ENCODE data around the gene PFDN6. TPM values are rescaled to one million over a fixed set of nuclear protein-coding genes. Genes with fewer than 3 reads are reported as not detected.
"Not testable (repeated sequence)": the region's sequence is repeated elsewhere in the genome, so short reads cannot be mapped to it uniquely, and the experiment has no call there.

PFDN6 gene
- total RNA-seq, 1 experiment from 2014 or later = 85.0 TPM

- no peak for DNase-seq (ENCODE audit: low spot score)
Observed at GRCh38 chr6:33273924-33274902, 15.2 kb upstream of the PFDN6 start.

GRCh38 chr6:33275795-33276580 lies 13.4 kb upstream of the PFDN6 start:
- DNase-seq (ENCODE audit: low spot score) = not testable (repeated sequence)

DNA sequence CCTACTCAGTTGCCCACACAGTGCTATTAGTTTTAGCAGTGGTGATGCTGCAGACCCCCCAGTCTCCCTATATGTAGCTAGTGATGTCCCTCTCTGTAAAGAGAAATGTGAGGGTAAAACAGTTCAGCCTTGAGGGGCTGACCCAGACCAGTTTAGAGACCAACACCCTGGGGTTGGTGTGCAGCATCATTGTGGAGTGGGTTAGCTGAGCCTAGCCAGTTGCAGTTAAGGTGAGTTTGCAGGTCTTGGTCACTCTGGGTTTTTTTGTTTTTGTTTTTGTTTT lies 12.9 kb upstream of the PFDN6 start:
- DNase-seq (ENCODE audit: low spot score) = no peak

GRCh38 chr6:33276864-33277662 lies 12.3 kb upstream of the PFDN6 start, which contains the start of gene B3GALT4:
Gene B3GALT4, plus strand, starts transcription at chr6:33277123. Its CDS starts 297 bp downstream, at chr6:33277420.
- DNase-seq (ENCODE audit: low spot score) = no peak

DNA sequence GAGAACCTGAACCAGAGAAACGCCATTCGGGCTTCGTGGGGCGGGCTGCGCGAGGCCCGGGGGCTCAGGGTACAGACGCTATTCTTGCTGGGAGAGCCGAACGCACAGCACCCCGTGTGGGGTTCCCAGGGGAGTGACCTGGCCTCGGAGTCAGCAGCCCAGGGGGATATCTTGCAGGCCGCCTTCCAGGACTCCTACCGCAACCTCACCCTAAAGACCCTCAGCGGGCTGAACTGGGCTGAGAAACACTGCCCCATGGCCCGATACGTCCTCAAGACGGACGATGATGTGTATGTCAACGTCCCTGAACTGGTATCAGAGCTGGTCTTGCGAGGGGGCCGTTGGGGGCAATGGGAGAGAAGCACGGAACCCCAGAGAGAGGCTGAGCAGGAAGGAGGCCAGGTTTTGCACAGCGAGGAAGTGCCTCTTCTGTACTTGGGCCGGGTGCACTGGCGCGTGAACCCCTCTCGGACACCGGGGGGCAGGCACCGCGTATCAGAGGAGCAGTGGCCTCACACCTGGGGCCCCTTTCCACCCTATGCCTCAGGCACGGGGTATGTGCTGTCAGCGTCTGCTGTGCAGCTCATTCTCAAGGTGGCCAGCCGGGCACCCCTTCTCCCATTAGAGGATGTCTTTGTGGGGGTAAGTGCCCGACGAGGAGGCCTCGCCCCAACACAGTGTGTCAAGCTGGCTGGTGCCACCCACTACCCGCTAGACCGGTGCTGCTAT lies 11.6 kb upstream of the PFDN6 start:
- no peak for DNase-seq (ENCODE audit: low spot score)

GRCh38 chr6:33278392-33278741 lies 11.0 kb upstream of the PFDN6 start:
- no peak for DNase-seq (ENCODE audit: low spot score)

GRCh38 chr6:33278810-33279209 lies 10.6 kb upstream of the PFDN6 start:
- DNase-seq (ENCODE audit: low spot score) = no peak

GRCh38 chr6:33279257-33279695 lies 10.1 kb upstream of the PFDN6 start:
- no peak for DNase-seq (ENCODE audit: low spot score)

- peak; percentile 73 for DNase-seq (ENCODE audit: low spot score)
Observed at GRCh38 chr6:33279971-33280511, 9.4 kb upstream of the PFDN6 start.

DNA sequence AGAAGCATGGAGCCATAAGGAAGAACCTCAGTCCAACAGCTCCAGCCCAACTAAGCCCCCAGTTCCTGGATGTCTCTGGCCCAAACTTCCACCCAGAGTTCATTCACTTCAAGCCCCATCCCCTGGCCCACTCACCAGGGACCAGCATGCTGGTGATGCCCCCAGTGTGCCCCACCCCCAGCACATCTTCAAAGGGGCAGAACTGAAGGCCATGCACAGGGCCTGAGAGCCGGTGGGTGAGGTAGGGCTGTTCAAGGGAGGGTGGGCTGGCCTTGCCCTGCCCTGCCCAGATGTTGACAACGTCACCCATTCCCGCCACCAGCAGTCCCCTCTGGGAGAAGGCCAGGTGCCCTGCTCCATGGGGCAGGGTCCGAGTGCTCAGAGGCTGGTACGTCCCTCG lies 8.9 kb upstream of the PFDN6 start:
- DNase-seq (ENCODE audit: low spot score) = no peak

DNA sequence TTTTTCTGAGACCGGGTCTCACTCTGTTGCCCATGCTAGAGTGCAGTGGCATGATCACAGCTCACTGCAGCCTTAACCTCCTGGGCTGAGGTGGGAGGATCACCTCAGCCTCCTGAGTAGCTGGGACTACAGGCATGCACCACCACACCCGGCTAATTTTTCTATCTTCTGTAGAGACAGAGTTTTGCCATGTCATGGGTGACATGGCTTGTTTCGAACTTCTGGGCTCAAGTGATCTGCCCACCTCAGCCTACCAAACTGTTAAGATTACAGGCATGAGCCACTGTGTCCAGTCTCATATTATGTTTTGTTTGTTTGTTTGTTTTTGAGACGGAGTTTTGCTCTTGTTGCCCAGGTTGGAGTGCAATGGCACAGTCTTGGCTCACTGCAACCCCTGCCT lies 4.2 kb upstream of the PFDN6 start:
- not testable (repeated sequence) for DNase-seq (ENCODE audit: low spot score)

- DNase-seq (ENCODE audit: low spot score) = no peak
Observed at GRCh38 chr6:33286946-33287914, 2.2 kb upstream of the PFDN6 start.

DNA sequence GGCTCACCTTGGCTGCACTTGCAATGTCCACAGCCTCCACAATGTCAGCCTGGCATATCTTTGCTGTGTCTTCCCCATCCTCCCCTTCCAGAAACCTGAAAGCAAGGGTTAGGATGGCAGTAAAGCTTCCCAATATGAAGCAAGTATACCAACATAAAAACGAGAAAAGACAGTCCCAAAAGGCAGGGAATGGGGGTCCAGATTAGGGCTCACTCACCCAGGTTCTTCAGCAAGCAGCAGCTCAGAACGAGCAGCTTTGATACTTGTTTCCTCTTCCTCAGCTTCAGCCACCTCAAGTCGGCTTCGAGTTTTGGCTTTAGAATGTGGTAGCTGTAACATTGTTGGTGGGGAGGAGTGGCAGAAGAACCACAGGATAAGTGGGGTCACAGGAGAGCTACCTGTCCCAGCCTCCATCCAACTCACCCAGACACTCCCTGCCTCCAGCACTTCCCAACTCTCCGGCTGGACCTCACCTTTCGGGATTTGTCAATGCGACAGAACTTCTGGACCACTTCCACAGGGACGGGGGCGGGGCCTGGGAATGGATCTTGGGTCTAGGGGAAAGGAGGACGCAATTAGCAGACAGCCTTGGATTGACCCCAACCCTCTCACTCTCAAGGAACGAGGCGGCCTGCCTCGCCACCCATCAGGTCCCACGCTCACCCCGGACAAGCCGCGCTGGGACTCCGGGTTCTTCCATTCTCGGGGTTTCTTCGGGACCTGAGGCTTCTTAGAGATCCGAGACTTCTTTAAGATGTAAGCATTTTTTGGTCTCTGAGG lies 1.1 kb upstream of the PFDN6 start:
- no peak for DNase-seq (ENCODE audit: low spot score)

- no peak for DNase-seq (ENCODE audit: low spot score)
Observed at GRCh38 chr6:33289784-33290315, 449 bp downstream of the PFDN6 start.

DNA sequence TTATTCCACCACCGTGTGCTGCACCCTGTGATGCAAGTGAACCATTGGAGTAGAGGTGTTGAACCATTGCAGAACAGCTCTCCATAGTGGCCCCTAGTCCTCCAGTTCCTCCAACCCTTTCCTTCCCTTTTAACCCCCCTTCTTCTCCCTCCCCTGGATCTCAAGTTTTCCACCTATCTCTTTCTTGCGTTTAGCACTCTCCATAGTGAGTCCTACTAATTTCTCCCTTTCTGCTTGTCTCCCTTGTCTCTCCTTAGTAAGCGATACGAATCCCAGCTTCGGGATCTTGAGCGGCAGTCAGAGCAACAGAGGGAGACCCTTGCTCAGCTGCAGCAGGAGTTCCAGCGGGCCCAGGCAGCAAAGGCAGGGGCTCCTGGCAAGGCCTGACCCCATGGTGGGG lies 1.1 kb downstream of the PFDN6 start:
- DNase-seq (ENCODE audit: low spot score) = no peak

DNA sequence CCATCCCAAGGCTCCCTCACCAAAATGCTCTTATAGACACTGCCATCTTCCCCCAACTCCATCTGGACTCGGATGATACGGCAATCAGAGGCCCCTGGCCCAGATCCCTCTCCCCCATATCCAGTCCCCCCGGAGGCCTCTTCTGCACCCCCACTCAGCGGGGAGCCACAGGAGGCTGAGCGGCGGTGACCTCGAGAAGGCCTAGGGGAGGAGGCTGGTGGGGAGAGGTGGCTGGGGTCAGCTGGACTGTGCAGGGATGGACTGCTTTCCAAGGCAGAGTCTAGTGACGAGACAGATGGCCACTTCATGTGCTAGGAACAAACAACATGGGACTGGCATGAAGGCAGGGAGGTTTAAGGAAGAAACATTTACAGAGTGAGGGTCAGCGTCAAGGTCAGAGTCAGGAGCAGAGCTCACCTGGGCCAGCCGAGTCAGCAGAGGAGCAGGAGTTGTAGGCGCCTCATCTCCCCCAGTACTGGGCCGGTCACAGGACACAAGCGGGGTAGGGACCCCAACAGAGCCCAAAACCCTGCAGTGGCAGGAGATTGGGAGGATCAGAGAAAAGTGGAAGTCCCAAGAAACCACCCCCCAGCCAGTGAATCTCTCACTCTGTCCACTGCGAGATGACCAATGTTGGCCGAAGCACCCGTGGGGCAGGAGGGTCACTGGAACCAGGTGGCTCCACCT lies 3.7 kb downstream of the PFDN6 start:
- no peak for DNase-seq (ENCODE audit: low spot score)

DNA sequence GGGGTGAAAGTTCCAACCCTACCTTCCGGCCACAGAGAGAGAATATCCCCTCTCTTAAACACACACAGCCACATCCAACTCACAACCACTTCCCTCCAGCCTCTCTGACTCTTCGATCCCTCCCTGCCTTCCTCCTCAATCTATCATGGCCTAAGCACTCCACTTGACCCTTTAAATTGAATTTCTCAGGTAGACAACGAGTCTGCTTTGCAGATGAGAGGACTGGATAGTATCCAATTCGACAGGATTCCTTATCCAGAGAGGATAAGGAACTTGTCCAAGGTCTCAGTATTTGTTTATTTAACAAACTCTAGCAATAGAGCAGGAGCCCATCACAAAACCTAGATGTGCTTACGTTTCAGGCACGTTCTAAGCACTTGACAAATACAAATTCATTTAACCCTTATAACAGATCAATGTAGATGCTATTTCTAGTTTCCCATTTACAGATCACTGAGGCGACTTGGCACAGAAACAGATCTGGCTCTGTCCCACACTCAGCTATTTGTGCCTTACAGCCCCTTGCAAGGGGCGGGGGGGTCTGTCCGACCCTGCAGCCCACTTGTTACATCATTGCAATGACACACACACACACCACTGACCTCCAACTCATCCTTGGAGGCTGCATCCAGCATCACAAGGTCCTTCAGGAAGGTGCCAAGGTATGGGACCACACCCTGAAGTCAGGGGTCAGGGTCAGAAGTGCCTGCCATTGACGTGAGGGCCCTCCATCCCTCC lies 4.9 kb downstream of the PFDN6 start:
- no peak for DNase-seq (ENCODE audit: low spot score)
